Heart left ventricle (tissue), 16 donors: ENCODE measurements around the gene GRK5. TPM values are rescaled to one million over a fixed set of nuclear protein-coding genes. Genes with fewer than 3 reads are reported as not detected.

Experiments
- ATAC-seq, 4 donors: fragments of 200-7000 bp; cut with Tn5 transposase; one replicate each; pipeline ENCODE4 v1.9.1; 2020 to 2022; ENCODE audit warnings: moderate library complexity in 4 of 4, mild to moderate bottlenecking in 3 of 4, moderate number of reproducible peaks in 1 of 4
- DNase-seq, 5 donors: peaks; one replicate each; pipeline ENCODE4 v3.0.0-alpha.2; 2020
- H3K27ac ChIP-seq, 12 donors: fragments of 200-600 bp; sonication (generic) in 4 of 12; one replicate each; pipeline versions ENCODE4 v1.5.0 to v1.8.0; 2016 to 2022; ENCODE audit warnings: mild to moderate bottlenecking in 2 of 12
- H3K27me3 ChIP-seq, 9 donors: fragments of 200-600 bp; sonication (generic) in 2 of 9; one replicate each; pipeline versions ENCODE4 v1.5.1 to v1.8.0; 2016 to 2022; ENCODE audit warnings: mild to moderate bottlenecking in 3 of 9
- H3K36me3 ChIP-seq, 9 donors: fragments of 200-600 bp; sonication (generic) in 2 of 9; one replicate each; pipeline versions ENCODE4 v1.5.0 to v1.8.0; 2018 to 2022; ENCODE audit warnings: mild to moderate bottlenecking in 2 of 9
- H3K4me1 ChIP-seq, 12 donors: fragments of 200-600 bp; sonication (generic) in 4 of 12; one replicate each; pipeline versions ENCODE4 v1.5.0 to v1.8.0; 2016 to 2022; ENCODE audit warnings: mild to moderate bottlenecking in 3 of 12
- H3K4me3 ChIP-seq, 12 donors: fragments of 200-600 bp; sonication (generic) in 4 of 12; one replicate each; pipeline versions ENCODE4 v1.5.0 to v1.8.0; 2017 to 2022; ENCODE audit warnings: mild to moderate bottlenecking in 9 of 12, moderate library complexity in 4 of 12
- H3K9me3 ChIP-seq, 12 donors: fragments of 200-600 bp; sonication (generic) in 4 of 12; one replicate each; pipeline versions ENCODE4 v1.5.0 to v1.8.0; 2016 to 2022; ENCODE audit warnings: mild to moderate bottlenecking in 1 of 12
- CTCF ChIP-seq, 12 donors: fragments of 200-600 bp; sonication (generic) in 4 of 12; IDR thresholded peaks; one replicate each; pipeline versions ENCODE4 v1.5.0 to v1.8.0; 2018 to 2022; ENCODE audit warnings: antibody characterized with exemption in 12 of 12, mild to moderate bottlenecking in 5 of 12
- POLR2A ChIP-seq, 2 donors: fragments of 450-650 bp; IDR thresholded peaks; one replicate each; pipeline ENCODE4 v1.6.1; 2017; ENCODE audit warnings: antibody characterized with exemption in 2 of 2, mild to moderate bottlenecking in 2 of 2, moderate library complexity in 2 of 2
- WGBS, 4 donors: extraction: QIAGEN DNeasy Blood & Tissue Kit in 2 of 4; methylation state at CpG; one replicate each; pipeline versions ENCODE4 v1.1.5 to v1.1.7; 2013 to 2018; 5-methylcytosine and 5-hydroxymethylcytosine counted together
- intact Hi-C, 10 donors: fragments of 100-400 bp; cut with DNase I; formaldehyde crosslinking; loops; one replicate each; pipeline versions ENCODE4 v1.11.1 to v1.14.2; 2022
- polyA plus RNA-seq, 2 donors: library from polyadenylated mRNA; stranded (reverse); fragments of 200-250 nt; gene quantifications; one replicate each; pipeline ENCODE4 v1.2.3, GENCODE V29; 2013
- total RNA-seq, 9 donors: library from RNA; depleted of rRNA in 2 of 9; stranded (reverse); fragments of >200 nt in 2 of 9; fragmentation: NEBNext Ultra II Directional in 3 of 9; extraction: Animal tissue kit (Norgen Biotek cat#: 25700) in 3 of 9; gene quantifications; one replicate each; pipeline versions ENCODE4 v1.1.0 to v1.2.4, GENCODE V29; 2016 to 2023
- donor health status: ischemic (EF 13 %, LVEDD 7.1; RV severe dilation, severe dysfunction).
- donor health status: healthy with polysubstance abuse.
- donor health status: DM: no; HTN: yes; CAD: no.
- donor health status: DM: no; HTN: no; CAD: no.
- donor health status: ischemic (EF 25% LVEDD 6.9; RV normal size, moderate dysfunction).
- donor health status: ischemic (EF 25% LVEDD 5.7; RV mildly dilated, moderate dysfunction).
- donor health status: healthy.
- donor health status: DM: yes; HTN: yes; CAD: no.
- donor health status: ischemic (EF 35%, LVEDD 5.7; RV mildly dilated, moderate dysfunction).
- donor health status: nonischemic (EF 11% LVEDD 7.7; RV severe dilation, severe dysfunction).
- donor health status: DM: yes; HTN: yes; CAD: no.
- donor health status: PGD.
- donor health status: ischemic (EF 29% LVEDD 5.4; RV normal size, mild dysfunction).
- donor health status: nonischemic (EF 23%, LVEDD 6.1; RV moderate dilation, normal function).

GRK5 gene
- total and polyA plus RNA-seq, 11 donors: 13.1 to 58.0 (median 30.2) TPM

- H3K4me3 ChIP-seq: peak overlapping the region in 7 of 12 donors; percentile 0 to 36 (median 9)
- H3K36me3 ChIP-seq: no peaks in the 10 kb centered on the region
- ATAC-seq (peak; percentile 32 to 64 (median 54)), DNase-seq (peak in 1 of 5 donors; percentile 34)
- TF ChIP-seq CTCF (IDR thresholded peaks at IDR 0.05): no peak
- no peak for TF ChIP-seq POLR2A (IDR thresholded peaks at IDR 0.05)
- 10 to 25% (median 12%) methylated on average over 8 to 9 of the region's 9 CpGs for WGBS, 4 donors
- peak overlapping the region; percentile 19 to 77 (median 64) for H3K27ac ChIP-seq
- intact Hi-C loops: loop anchor here in 1 of 10 donors (5.0 kb wide), 1 partner anchor 65 kb away; no protein-coding TSS in a partner anchor
- no peaks in the 10 kb centered on the region for H3K9me3 ChIP-seq
- H3K27me3 ChIP-seq: no peaks in the 10 kb centered on the region
- H3K4me1 ChIP-seq: peaks cover 4 to 98% (median 62%) of the 10 kb centered on the region in 12 donors
Measured at GRCh38 chr10:119222537-119222936, 15.2 kb downstream of the GRK5 start.

GRCh38 chr10:119222966-119223386 lies 15.6 kb downstream of the GRK5 start:
- H3K4me1 ChIP-seq: peaks cover 4 to 93% (median 60%) of the 10 kb centered on the region in 12 donors
- H3K27ac ChIP-seq: peak overlapping the region; percentile 19 to 77 (median 64)
- TF ChIP-seq CTCF (IDR thresholded peaks at IDR 0.05): no peak
- TF ChIP-seq POLR2A (IDR thresholded peaks at IDR 0.05): no peak
- ATAC-seq (peak; percentile 16 to 47 (median 36)), DNase-seq (no peak)
- no peaks in the 10 kb centered on the region for H3K9me3 ChIP-seq
- peak overlapping the region in 6 of 12 donors; percentile 1 to 36 (median 10) for H3K4me3 ChIP-seq
- no peaks in the 10 kb centered on the region for H3K27me3 ChIP-seq
- WGBS, 4 donors: 28 to 55% (median 32%) methylated on average over 9 of the region's 9 CpGs
- H3K36me3 ChIP-seq: no peaks in the 10 kb centered on the region
- intact Hi-C loops: loop anchor here in 1 of 10 donors (5.0 kb wide), 1 partner anchor 64 kb away; no protein-coding TSS in a partner anchor

GRCh38 chr10:119225083-119225658 lies 17.8 kb downstream of the GRK5 start:
- peak overlapping the region in 4 of 12 donors; percentile 38 to 53 (median 50) for H3K27ac ChIP-seq

More at GRCh38 chr10:119225083-119225658, 17.8 kb downstream of the GRK5 start:
- H3K27me3 ChIP-seq: no peaks in the 10 kb centered on the region
- peaks cover 4 to 81% (median 42%) of the 10 kb centered on the region in 12 donors for H3K4me1 ChIP-seq
- no peaks in the 10 kb centered on the region for H3K9me3 ChIP-seq
- no peaks in the 10 kb centered on the region for H3K36me3 ChIP-seq
- DNase-seq (no peak), ATAC-seq (peak in 1 of 4 donors; percentile 12)
- no peak overlapping the region for H3K4me3 ChIP-seq
- 61 to 71% (median 66%) methylated on average over 4 of the region's 4 CpGs for WGBS, 4 donors
- intact Hi-C loops: no loop called here
- no peak for TF ChIP-seq POLR2A (IDR thresholded peaks at IDR 0.05)
- no peak for TF ChIP-seq CTCF (IDR thresholded peaks at IDR 0.05)
